ENCODE data around the gene LEF1.

DNA sequence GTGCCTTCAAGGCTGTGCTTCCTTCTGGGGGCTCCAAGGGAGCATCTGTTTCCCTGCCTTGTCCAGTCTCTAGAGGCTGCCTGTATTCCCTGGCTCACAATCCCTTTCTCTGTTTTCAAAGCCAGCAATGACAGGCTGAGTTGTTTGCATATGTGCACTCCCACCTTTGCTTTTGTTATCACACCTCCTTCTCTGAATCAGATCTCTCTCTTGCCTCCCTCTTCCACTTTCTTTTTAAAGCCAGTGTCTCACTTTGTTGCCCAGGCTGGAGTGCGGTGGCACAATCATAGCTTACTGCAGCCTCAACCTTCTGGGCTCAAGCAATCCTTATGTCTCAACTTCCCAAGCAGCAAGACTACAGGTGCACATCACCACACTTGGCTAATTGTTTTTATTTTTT, 37.1 kb upstream of the LEF1 start:
- TF ChIP-seq CTCF (IDR thresholded peaks at IDR 0.05) (no peak), EP300 (IDR thresholded peaks at IDR 0.05) (no peak), POLR2AphosphoS5 (IDR thresholded peaks at IDR 0.05) (no peak)

Measured in esophagus muscularis mucosa (tissue), 4 donors.